Smooth muscle cell of the brain vasculature (primary cell): Measurements from ENCODE around the gene IL22RA1.

ENCODE experiments used
- DNase-seq: peaks from one replicate; pipeline ENCODE4 v3.0.0-alpha.2; 2012; ENCODE audit warnings: low read depth, low spot score

IL22RA1 gene

DNA sequence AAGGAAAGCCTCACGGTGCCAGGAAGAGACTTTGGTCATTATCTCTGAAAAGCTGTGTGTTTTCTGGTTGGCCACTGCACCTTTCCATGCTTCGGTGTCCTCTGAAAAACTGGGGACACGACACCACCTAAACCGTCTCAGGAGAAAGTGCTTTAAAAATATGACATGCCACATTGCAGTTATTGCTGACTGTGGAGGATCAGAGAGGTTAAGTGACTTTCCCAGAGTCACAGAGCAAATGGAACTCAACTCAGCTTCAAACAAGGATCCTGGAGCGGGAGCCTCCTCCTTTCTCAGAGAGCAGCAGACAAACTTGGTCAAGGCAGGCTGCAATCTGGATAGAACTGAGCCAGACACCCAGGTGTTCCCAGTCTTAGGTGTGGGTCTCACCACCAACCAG, 44.8 kb downstream of the IL22RA1 start:
- no peak for DNase-seq

DNA sequence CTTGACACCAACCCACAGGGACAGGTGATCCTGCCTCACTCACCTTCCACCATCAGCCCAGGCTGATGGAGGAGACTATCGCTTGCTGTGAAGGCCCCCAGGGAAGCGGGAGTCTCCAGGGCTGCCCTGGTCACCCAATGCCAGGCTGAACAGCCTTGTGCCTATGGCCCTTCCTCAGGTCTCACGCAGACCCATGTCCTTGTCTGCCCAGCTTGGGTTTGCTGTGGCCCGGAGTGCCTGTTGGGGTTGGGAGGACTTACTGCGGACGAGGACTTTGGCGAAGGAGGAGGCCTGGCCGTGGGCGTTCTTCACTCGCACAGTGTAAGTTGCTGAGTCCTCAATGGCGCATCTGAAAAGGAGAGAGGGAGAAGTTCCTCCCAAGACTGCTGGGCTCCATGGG, 45.3 kb downstream of the IL22RA1 start:
- no peak for DNase-seq

DNA sequence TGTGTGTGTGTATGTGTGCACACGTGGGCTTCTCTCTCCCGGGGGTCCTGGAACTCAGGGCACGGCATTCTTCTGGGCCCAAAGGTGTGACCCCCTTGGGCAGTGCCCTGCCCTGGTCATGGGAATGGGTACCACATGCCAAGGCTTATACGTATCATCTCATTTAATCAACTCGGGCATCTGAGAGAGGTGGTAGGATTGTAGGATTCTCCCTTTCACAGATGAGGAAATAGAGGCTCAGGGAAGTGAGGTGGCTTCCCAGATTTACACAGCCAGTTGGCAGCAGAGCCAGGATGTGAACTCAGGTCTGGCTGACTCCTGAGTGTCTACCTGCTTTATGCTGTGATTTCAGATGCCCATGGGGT, 46.2 kb downstream of the IL22RA1 start:
- DNase-seq, result no peak

DNA sequence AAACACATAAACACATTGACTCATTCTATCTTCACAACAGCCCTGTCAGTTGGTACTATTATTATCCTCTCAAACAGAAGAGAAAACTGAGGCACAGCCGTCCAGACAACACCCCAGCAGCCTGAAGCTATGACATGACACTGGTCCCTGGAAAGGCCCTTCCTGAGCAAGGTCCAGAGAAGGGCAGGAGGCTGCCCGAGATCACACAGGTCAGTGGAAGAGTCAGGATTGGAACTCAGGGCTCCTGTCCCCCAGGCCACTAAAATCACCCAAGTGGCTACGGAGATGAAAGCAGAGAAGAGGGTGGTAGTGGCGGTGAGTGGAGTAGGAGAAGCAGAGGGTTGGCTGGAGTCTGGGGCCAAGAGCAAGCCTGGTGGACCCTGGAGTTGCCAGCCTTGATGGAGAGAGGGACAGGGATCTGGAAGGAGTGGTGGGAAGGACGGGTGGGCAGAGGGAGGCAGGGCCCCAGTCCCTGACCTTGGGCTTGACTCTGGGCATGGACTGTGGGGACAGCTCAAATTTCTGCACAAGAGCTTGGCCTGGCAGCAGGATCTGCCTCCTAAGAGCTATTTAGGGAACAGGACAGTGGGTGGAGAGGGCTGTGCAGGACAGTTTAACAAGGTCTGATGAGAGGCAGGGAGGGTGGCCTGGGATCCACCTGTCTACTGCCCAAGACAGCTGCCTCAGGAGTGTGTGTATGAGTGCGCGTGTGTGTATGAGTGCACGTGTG, 46.8 kb downstream of the IL22RA1 start:
- DNase-seq, result no peak

DNA sequence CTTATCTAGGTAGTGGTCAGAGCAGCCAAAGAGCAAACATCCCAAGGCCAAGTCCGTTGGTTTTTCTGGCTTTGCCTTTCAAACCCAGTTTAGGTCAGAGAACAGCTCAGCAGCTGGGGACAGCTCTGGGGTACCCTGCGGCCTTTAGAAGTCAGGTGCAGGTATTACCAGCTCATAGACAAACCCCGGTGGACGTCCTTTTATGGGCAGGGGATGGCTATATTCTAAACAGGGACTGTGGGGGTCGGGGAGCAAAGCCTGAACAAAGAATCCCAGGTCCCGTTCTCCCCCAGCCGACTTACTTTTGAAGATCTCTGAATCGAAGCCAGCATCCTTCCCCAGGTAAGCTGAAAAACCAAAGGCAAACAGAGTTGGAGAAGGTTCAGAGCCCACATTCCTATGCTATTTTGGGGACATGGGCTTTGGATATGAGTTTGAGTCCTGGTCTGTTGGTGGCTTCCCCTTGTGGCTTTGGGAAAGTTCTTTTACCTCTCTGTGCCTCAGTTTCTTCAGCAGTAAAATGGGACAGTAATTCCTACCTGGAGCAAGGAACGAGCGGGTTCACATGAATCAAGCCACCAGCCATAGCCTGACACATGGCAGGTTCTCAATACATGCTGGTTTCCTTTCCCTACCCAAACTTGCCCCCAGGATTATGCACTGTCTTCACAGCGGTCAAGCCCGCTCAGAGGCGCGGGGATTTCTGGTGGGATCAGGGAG, 47.6 kb downstream of the IL22RA1 start:
- DNase-seq, result no peak

- no peak for DNase-seq
These were observed 48.4 kb downstream of the IL22RA1 start for GRCh38 chr1:24094554-24094953.

DNA sequence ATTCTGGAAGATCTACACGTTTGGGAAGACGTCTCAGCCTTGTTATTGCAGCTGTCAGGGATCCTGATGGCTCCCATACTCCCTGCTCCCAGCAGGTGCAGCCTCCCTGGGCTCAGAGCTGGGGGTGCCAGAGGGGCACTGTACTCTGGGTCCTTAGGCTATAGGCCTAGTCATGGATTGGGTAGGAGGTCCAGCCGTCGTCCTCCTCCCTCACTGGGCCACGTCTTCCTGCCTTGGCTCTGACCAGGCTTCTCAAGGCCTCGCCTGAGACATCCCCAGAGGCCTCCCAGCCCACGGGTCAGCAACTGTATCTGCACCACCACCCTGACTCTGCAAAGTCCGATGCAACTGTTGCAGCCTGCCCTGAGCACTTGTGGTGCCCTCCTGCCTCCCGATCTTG, 49.2 kb downstream of the IL22RA1 start:
- no peak for DNase-seq

DNA sequence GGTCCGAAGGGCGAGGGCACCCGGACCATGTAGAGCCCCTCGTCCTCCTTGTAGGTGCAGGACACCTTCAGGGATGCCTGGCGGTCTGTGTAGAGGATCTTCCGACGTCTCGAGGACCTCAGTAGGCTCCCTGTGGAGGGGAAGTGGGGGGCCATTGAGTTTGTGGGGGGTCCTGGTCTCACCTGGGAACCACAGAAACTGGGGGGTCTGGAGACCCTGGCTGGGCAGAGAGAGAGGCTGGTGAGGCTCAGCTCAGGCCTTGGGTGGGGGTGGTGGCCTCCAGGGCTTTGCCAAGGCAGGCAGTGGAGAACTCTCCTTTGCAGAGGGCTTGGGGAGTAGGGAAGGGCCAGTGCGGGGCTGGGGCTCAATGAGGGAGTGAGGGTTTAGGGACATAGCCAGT, 50.0 kb downstream of the IL22RA1 start:
- DNase-seq, result no peak

DNA sequence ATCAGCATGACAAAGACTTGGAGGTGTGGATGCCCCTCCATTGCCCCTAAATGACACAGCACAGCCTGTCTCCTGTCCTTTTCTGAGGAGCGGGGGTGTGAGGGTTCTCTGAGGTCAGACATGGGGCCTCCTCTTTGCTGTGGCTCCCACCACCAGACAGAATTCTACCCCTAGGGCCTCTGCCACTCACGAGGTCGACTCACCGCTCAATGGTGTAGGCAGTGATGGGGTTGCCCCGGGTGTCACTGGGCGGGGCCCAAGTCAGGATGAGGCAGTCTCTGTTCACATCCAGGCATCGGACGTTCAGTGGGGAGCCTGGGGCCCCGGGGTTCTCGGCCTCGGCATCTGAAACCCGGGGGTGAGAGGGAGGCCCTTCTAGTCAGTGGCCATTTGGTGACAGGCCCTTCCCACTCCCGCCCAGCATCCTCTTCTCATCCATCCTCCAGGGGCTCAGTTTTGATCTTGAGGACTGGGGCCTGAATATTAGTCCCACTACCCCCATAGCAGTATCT, 50.9 kb downstream of the IL22RA1 start:
- no peak for DNase-seq

DNA sequence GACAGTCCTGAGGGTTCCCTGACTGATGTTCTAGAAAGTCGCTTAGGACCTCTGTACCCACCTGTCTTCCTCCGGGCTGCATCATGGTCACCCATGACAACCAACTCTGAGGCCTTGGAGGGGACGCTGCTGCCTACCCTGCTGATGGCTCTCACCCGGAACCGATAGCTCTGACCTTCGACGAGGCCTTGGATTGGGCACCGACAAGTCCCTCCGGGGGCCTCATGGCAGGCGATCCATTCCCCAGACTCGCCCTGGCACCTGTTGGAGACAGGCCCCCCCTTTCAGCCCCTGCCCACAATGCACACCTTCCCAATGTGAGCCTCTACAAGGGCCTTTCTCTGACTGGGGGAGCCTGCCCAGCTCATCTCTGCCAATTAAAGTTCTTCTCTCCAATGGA, 52.2 kb downstream of the IL22RA1 start:
- DNase-seq, result no peak

DNA sequence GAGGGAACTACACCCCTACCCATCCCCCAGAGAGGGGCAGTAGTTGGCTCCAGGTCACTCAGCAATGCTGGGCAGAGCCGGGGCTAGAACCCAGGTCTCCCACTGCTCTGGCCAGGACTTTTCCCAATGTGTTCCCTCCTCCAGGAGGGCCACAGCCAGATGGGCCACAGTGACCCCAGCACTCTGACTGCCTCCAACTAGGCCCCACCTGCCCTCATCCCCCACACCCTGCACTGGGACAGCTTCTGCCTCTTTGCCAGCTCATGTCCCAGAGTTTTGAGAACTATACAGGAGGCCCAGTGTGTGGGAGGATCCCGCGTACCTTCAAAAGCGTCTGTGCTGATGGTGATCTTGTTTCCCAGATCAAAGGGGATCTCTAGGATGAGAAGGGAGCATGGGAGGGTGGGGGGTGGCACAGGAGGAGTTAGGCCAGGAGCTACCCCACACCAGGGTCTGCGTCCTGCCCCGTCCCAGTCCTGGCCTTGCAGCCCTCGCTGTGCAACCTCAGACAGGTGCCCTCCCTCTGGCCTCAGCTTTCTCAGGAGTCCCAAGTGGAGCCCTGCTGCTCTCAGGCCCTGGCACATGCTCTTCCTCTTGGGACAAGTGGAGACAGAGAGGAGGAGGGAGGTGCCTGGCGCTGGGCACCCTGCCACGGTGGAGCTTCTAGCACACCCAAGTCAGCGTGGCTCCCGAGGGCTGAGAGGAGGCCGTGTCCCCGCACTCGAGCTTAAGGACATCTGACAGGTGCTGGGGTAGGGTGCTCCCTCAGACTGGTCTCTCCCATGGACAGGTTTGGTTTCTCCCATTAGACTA, 53.0 kb downstream of the IL22RA1 start:
- no peak for DNase-seq

- no peak for DNase-seq
These were observed 53.8 kb downstream of the IL22RA1 start for GRCh38 chr1:24089027-24089742.

DNA sequence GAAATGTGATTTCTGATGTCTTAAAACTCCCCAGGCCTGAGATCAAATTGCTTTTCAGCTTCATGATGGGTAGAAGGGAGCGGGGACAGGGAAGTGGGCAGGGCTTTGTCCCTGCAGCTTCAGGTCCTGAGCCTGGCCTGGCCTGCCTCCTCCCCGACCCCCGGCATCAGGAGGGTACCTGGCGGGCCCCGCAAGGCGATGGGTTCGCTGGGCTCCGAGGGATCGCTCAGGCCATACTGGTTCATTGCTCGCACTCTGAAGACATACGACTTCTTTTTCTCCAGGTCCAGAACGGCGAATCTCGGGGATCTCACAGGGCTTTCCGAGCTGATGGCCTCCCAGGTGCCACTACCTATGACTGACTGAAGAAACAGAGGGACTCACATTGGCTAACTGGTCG, 56.5 kb downstream of the IL22RA1 start:
- no peak for DNase-seq

GRCh38 chr1:24085546-24085945, 57.4 kb downstream of the IL22RA1 start:
- no peak for DNase-seq

- DNase-seq, result no peak
These were observed 57.9 kb downstream of the IL22RA1 start for GRCh38 chr1:24085007-24085406.

- no peak for DNase-seq
These were observed 58.9 kb downstream of the IL22RA1 start for GRCh38 chr1:24084050-24084449.

GRCh38 chr1:24082372-24082771, 60.6 kb downstream of the IL22RA1 start:
- no peak for DNase-seq

GRCh38 chr1:24081190-24081589, 61.8 kb downstream of the IL22RA1 start:
- no peak for DNase-seq

GRCh38 chr1:24080131-24080530, 62.8 kb downstream of the IL22RA1 start:
- DNase-seq, result no peak

DNA sequence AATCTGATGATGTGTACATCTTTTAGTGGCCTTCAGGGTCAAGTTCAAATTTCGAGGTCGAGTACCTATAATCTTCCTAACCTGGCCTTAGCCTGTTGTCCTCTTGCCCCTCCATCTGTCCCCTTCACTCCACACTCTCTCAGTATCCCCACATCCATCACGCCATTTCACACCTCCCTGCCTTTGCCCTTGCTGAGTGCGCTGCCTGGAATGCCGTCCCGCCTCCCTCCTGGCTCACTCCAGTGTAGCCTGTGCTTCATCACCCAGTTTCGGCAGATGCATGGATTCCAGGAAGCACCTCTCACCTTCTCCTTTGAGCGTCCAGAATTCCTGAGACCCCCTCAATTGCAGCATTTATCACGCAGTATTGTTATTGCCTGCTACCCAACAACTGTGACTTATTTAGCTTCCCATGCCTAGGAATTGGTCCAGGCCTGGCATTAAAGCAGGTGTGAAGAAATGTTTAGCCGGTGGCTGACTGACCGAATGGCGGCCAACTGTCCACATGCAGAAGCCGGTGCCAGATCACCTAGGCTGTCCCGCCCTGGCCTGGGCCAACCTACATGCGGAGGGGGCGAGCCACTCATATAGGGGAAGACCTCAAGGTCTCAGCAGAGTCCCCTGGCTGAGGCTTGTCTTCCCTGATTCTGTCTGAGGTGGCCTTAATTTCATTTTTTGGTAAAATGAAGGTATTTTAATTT, 65.5 kb downstream of the IL22RA1 start:
- no peak for DNase-seq

- no peak for DNase-seq
These were observed 67.0 kb downstream of the IL22RA1 start for GRCh38 chr1:24075946-24076345.
